K562 (cell line): Measurements from ENCODE around the gene USP49. TPM values are rescaled to one million over a fixed set of nuclear protein-coding genes. Genes with fewer than 3 reads are reported as not detected.

Experiments used
- BHLHE40 ChIP-seq: IDR thresholded peaks from 2 replicates; pipeline ENCODE4 v1.6.1; 2011; ENCODE audit warnings: low read length, improper control_type of control experiment
- BRF2 ChIP-seq: IDR thresholded peaks from 3 replicates; pipeline ENCODE4 v1.6.1; 2011; ENCODE audit warnings: borderline replicate concordance, mild to moderate bottlenecking; ENCODE audit not compliant: insufficient read length, insufficient read depth
- CCAR2 ChIP-seq: fragments of 200-400 bp; formaldehyde crosslinking; IDR thresholded peaks from 2 replicates; pipeline ENCODE4 v1.6.1; 2017; ENCODE audit warnings: mild to moderate bottlenecking, low read depth, low read length
- CHD2 ChIP-seq: IDR thresholded peaks from 2 replicates; pipeline ENCODE4 v1.6.1; 2011; ENCODE audit warnings: low read depth, low read length
- COPS2 ChIP-seq: fragments of 450-650 bp; conservative IDR thresholded peaks from 2 replicates; pipeline ENCODE4 v1.6.1; 2016; ENCODE audit warnings: mild to moderate bottlenecking, moderate library complexity
- ETV1 ChIP-seq: fragments of 450-650 bp; conservative IDR thresholded peaks from 2 replicates; pipeline ENCODE4 v1.6.1; 2016; ENCODE audit warnings: missing genetic modification characterization, control low read depth, low read depth, missing compliant biosample characterization
- FOXK1 ChIP-seq: sonication (generic); formaldehyde crosslinking; IDR thresholded peaks from 2 replicates; pipeline ENCODE4 v1.8.0; 2022; ENCODE audit warnings: missing genetic modification reagents, mild to moderate bottlenecking, borderline replicate concordance
- HMGXB4 ChIP-seq: sonication (generic); formaldehyde crosslinking; IDR thresholded peaks from 2 replicates; pipeline ENCODE4 v1.8.1; 2023; ENCODE audit warnings: mild to moderate bottlenecking, missing genetic modification reagents
- KLF13 ChIP-seq: fragments of 450-650 bp; IDR thresholded peaks from 2 replicates; pipeline ENCODE4 v1.6.1; 2016; ENCODE audit warnings: missing genetic modification characterization, low read depth, mild to moderate bottlenecking, missing compliant biosample characterization, moderate library complexity, borderline replicate concordance
- NCOA4 ChIP-seq: fragments of 450-650 bp; IDR thresholded peaks from 2 replicates; pipeline ENCODE4 v1.6.1; 2018; ENCODE audit warnings: mild to moderate bottlenecking; ENCODE audit not compliant: partially characterized antibody
- RUNX1 ChIP-seq: sonication (generic); IDR thresholded peaks from 2 replicates; pipeline ENCODE4 v1.6.1; 2016; ENCODE audit warnings: antibody characterized with exemption, low read depth
- SRF ChIP-seq, 2 experiments: fragments of 250-450, 450-650 bp in 1 of 2; sonication (Bioruptor Pico) in 1 of 2; sonication (generic) in 1 of 2; formaldehyde crosslinking; IDR thresholded peaks; 2 replicates each; pipeline versions ENCODE4 v1.5.0 to v1.5.1; 2020 to 2022; ENCODE audit warnings: mild to moderate bottlenecking in 1 of 2, missing genetic modification reagents in 1 of 2
- TRIM28 ChIP-seq: fragments of 450-650 bp; IDR thresholded peaks from 2 replicates; pipeline ENCODE4 v1.6.1; 2017
- ZNF449 ChIP-seq: fragments of 250-450 bp; sonication (Bioruptor Pico); IDR thresholded peaks from 2 replicates; pipeline ENCODE4 v1.8.0; 2022; ENCODE audit warnings: moderate library complexity, mild to moderate bottlenecking, inconsistent platforms
- ZNF609 ChIP-seq: sonication (generic); formaldehyde crosslinking; IDR thresholded peaks from 2 replicates; pipeline ENCODE4 v1.8.1; 2023; ENCODE audit warnings: missing genetic modification reagents, mild to moderate bottlenecking, borderline replicate concordance
- ZNF740 ChIP-seq, 3 experiments: fragments of 200-800 bp in 1 of 3; sonication (Bioruptor generic) in 1 of 3; sonication (generic) in 1 of 3; formaldehyde crosslinking in 1 of 3; IDR thresholded peaks; 2 replicates each; pipeline versions ENCODE4 v1.6.1 to v1.8.0; 2016 to 2022; ENCODE audit warnings: mild to moderate bottlenecking in 2 of 3, missing compliant biosample characterization in 2 of 3, missing genetic modification characterization in 2 of 3, missing genetic modification reagents in 1 of 3
- polyA plus RNA-seq, 8 experiments: library from polyadenylated mRNA; depleted of rRNA in 4 of 8; stranded (reverse) in 5 of 8; unstranded in 3 of 8; fragments of >200 nt; fragmentation: Nextera tagmentation in 2 of 8; fragmentation: Illumina TruSeq in 1 of 8; extraction: Ambion mirVana in 2 of 8; extraction: Trizol in 1 of 8; gene quantifications; 2 replicates each; pipeline versions ENCODE4 v1.2.1 to v1.2.3, GENCODE V29; 2011 to 2014; ENCODE audit warnings: inconsistent platforms in 1 of 8, missing spikeins in 1 of 8
- total RNA-seq, 7 experiments: library from RNA; depleted of rRNA in 6 of 7; stranded (reverse); fragments of >200 nt in 6 of 7; fragmentation: Illumina TruSeq in 2 of 7; extraction: Trizol in 2 of 7; gene quantifications; 2 replicates each; pipeline versions ENCODE4 v1.2.1 to v1.2.3, GENCODE V29; 2011 to 2021; ENCODE audit warnings: low replicate concordance in 1 of 7

USP49 gene
- total and polyA plus RNA-seq, 9 of the 15 experiments (the other 6 are each of a cell fraction or from before 2014, with no cell fraction given): 1.0 to 9.9 (median 6.5) TPM

- TF ChIP-seq SRF (CRISPR knock-in tag; IDR thresholded peaks at IDR 0.05) (peak in 1 of 2 experiments; percentile 43; a peak in 1 of 4 replicates), ETV1 (peak; percentile 48; the same call in 1 of the 2 replicates), ZNF609 (CRISPR knock-in tag) (no peak), BHLHE40 (no peak), COPS2 (no peak), KLF13 (no peak), ZNF740 (CRISPR knock-in tag; IDR thresholded peaks at IDR 0.05) (no peak), ZNF740 (tag; IDR thresholded peaks at IDR 0.05) (no peak), RUNX1 (no peak), BRF2 (no peak), FOXK1 (no peak), CCAR2 (no peak), CHD2 (no peak), TRIM28 (no peak), HMGXB4 (CRISPR knock-in tag) (no peak), ZNF449 (CRISPR knock-in tag) (no peak), NCOA4 (no peak)
These were observed 42.8 kb upstream of the USP49 start (continued) for GRCh38 chr6:41937861-41938574.
